Lower lobe of right lung (tissue), 2 donors: ENCODE measurements around the gene PLPPR1. TPM values are rescaled to one million over a fixed set of nuclear protein-coding genes. Genes with fewer than 3 reads are reported as not detected.

ENCODE experiments used
- ATAC-seq, 2 donors: fragments of 200-7000 bp; cut with Tn5 transposase; one replicate each; pipeline ENCODE4 v1.9.1; 2020 to 2022; ENCODE audit warnings: mild to moderate bottlenecking in 2 of 2, moderate library complexity in 2 of 2
- DNase-seq: peaks from one replicate; pipeline ENCODE4 v3.0.0-alpha.2; 2020
- H3K27ac ChIP-seq: fragments of 200-600 bp; one replicate; pipeline ENCODE4 v1.8.0; 2022
- H3K27me3 ChIP-seq: fragments of 200-600 bp; one replicate; pipeline ENCODE4 v1.8.0; 2022; ENCODE audit warnings: low read depth
- H3K36me3 ChIP-seq: fragments of 200-600 bp; one replicate; pipeline ENCODE4 v1.8.0; 2022; ENCODE audit warnings: mild to moderate bottlenecking
- H3K4me1 ChIP-seq: fragments of 200-600 bp; one replicate; pipeline ENCODE4 v1.8.0; 2022
- H3K4me3 ChIP-seq: fragments of 200-600 bp; one replicate; pipeline ENCODE4 v1.8.0; 2022; ENCODE audit warnings: mild to moderate bottlenecking
- H3K9me3 ChIP-seq: fragments of 200-600 bp; one replicate; pipeline ENCODE4 v1.8.0; 2022
- CTCF ChIP-seq: fragments of 200-600 bp; IDR thresholded peaks from one replicate; pipeline ENCODE4 v1.8.0; 2022; ENCODE audit warnings: antibody characterized with exemption, mild to moderate bottlenecking
- intact Hi-C: fragments of 100-400 bp; cut with DNase I; formaldehyde crosslinking; loops from one replicate; pipeline ENCODE4 v1.11.0; 2022
- total RNA-seq: library from RNA; stranded (reverse); fragmentation: NEBNext Ultra II Directional; extraction: Animal tissue kit (Norgen Biotek cat#: 25700); gene quantifications from one replicate; pipeline ENCODE4 v1.2.1, GENCODE V29; 2021
- donor health status: DM: no; HTN: yes; CAD: no; lungs with severe emphysema.

Gene PLPPR1
- total RNA-seq, 1 donor from 2014 or later: 5.4 TPM

- TF ChIP-seq CTCF: no peak
- Histone ChIP-seq H3K4me3 (no peak overlapping the region), H3K27ac (no peak overlapping the region), H3K27me3 (no peaks in the 10 kb centered on the region), H3K9me3 (no peaks in the 10 kb centered on the region), H3K36me3 (no peaks in the 10 kb centered on the region), H3K4me1 (no peaks in the 10 kb centered on the region)
- ATAC-seq: no peak
- intact Hi-C loops: no loop called here
- DNase-seq: no peak
Measured at GRCh38 chr9:101367323-101367722, 338.8 kb downstream of the PLPPR1 start.

GRCh38 chr9:101369286-101369685 lies 340.8 kb downstream of the PLPPR1 start:
- DNase-seq (no peak), ATAC-seq (peak in 1 of 2 donors; percentile 39)
- Histone ChIP-seq H3K4me3 (no peak overlapping the region), H3K27ac (no peak overlapping the region), H3K9me3 (no peaks in the 10 kb centered on the region), H3K4me1 (no peaks in the 10 kb centered on the region), H3K36me3 (no peaks in the 10 kb centered on the region), H3K27me3 (no peaks in the 10 kb centered on the region)
- intact Hi-C loops: no loop called here
- TF ChIP-seq CTCF: no peak

GRCh38 chr9:101369884-101370531 lies 341.5 kb downstream of the PLPPR1 start:
- Histone ChIP-seq H3K4me3 (no peak overlapping the region), H3K4me1 (no peaks in the 10 kb centered on the region), H3K9me3 (no peaks in the 10 kb centered on the region), H3K36me3 (no peaks in the 10 kb centered on the region), H3K27ac (no peak overlapping the region), H3K27me3 (no peaks in the 10 kb centered on the region)
- intact Hi-C loops: no loop called here
- no peak for TF ChIP-seq CTCF
- ATAC-seq (no peak), DNase-seq (no peak)

GRCh38 chr9:101371813-101372212 lies 343.3 kb downstream of the PLPPR1 start:
- ATAC-seq (no peak), DNase-seq (no peak)
- TF ChIP-seq CTCF: no peak
- Histone ChIP-seq H3K36me3 (no peaks in the 10 kb centered on the region), H3K9me3 (no peaks in the 10 kb centered on the region), H3K4me3 (no peak overlapping the region), H3K27ac (no peak overlapping the region), H3K4me1 (no peaks in the 10 kb centered on the region), H3K27me3 (no peaks in the 10 kb centered on the region)
- intact Hi-C loops: no loop called here

- no peak for TF ChIP-seq CTCF
- intact Hi-C loops: no loop called here
- no peaks in the 10 kb centered on the region for H3K36me3 ChIP-seq
- DNase-seq (no peak), ATAC-seq (no peak)
- no peaks in the 10 kb centered on the region for H3K9me3 ChIP-seq
- H3K4me3 ChIP-seq: no peak overlapping the region
- H3K27ac ChIP-seq: no peak overlapping the region
- no peaks in the 10 kb centered on the region for H3K4me1 ChIP-seq
- no peaks in the 10 kb centered on the region for H3K27me3 ChIP-seq
Measured at GRCh38 chr9:101372327-101373118, 344.0 kb downstream of the PLPPR1 start.
